Brain microvascular endothelial cell (primary cell): ENCODE data around the gene PDZD8.

Experiments
- DNase-seq: peaks from one replicate; pipeline ENCODE4 v3.0.0-alpha.2; 2020
- H3K27ac ChIP-seq: fragments of 250-450 bp; sonication (Bioruptor Pico); 2 replicates; pipeline ENCODE4 v1.5.1; 2020; ENCODE audit warnings: mild to moderate bottlenecking, moderate library complexity
- H3K27me3 ChIP-seq: fragments of 250-450 bp; sonication (Bioruptor Pico); replicated peaks from 2 replicates; pipeline ENCODE4 v1.5.1; 2020; ENCODE audit warnings: mild to moderate bottlenecking
- H3K36me3 ChIP-seq: fragments of 250-450 bp; sonication (Bioruptor Pico); replicated peaks from 2 replicates; pipeline ENCODE4 v1.5.1; 2020; ENCODE audit warnings: mild to moderate bottlenecking
- H3K4me3 ChIP-seq: 2 replicates; pipeline ENCODE4 v1.5.1; 2011; ENCODE audit warnings: low read depth, mild to moderate bottlenecking, control low read depth, low read length, moderate library complexity
- CTCF ChIP-seq: IDR thresholded peaks from 2 replicates; pipeline ENCODE4 v1.5.1; 2011; ENCODE audit warnings: low read depth, mild to moderate bottlenecking, moderate library complexity, low read length, control low read depth, inconsistent platforms; ENCODE audit errors: missing control alignments
- in situ Hi-C: cut with HindIII; loops from 2 replicates; pipeline ENCODE4 v1.10.0; 2017; ENCODE audit warnings: low sequenced_read_pairs, low pct_ligation_motif_present

The PDZD8 gene

GRCh38 chr10:117351558-117351957, 23.7 kb downstream of the PDZD8 start:
- no peak for DNase-seq
- no peak for TF ChIP-seq CTCF
- Histone ChIP-seq H3K27me3 (no peaks in the 10 kb centered on the region), H3K4me3 (no peak overlapping the region), H3K36me3 (no peaks in the 10 kb centered on the region), H3K27ac (no peak overlapping the region)
- in situ Hi-C loops, result no loop called here

- Histone ChIP-seq H3K27ac (no peak overlapping the region), H3K27me3 (no peaks in the 10 kb centered on the region), H3K36me3 (no peaks in the 10 kb centered on the region), H3K4me3 (no peak overlapping the region)
- DNase-seq, result no peak
- in situ Hi-C loops, result no loop called here
- TF ChIP-seq CTCF, result no peak
Measured at GRCh38 chr10:117350909-117351308, 24.3 kb downstream of the PDZD8 start.

GRCh38 chr10:117348236-117348635, 27.0 kb downstream of the PDZD8 start:
- no peak for TF ChIP-seq CTCF
- Histone ChIP-seq H3K27ac (no peak overlapping the region), H3K4me3 (no peak overlapping the region), H3K36me3 (no peaks in the 10 kb centered on the region), H3K27me3 (no peaks in the 10 kb centered on the region)
- no peak for DNase-seq
- in situ Hi-C loops, result no loop called here

- TF ChIP-seq CTCF, result no peak
- Histone ChIP-seq H3K36me3 (no peaks in the 10 kb centered on the region), H3K27me3 (no peaks in the 10 kb centered on the region), H3K4me3 (no peak overlapping the region), H3K27ac (no peak overlapping the region)
- in situ Hi-C loops, result no loop called here
- no peak for DNase-seq
Measured at GRCh38 chr10:117346574-117346973, 28.7 kb downstream of the PDZD8 start.

- Histone ChIP-seq H3K27me3 (no peaks in the 10 kb centered on the region), H3K36me3 (no peaks in the 10 kb centered on the region), H3K4me3 (no peak overlapping the region), H3K27ac (no peak overlapping the region)
- no peak for TF ChIP-seq CTCF
- in situ Hi-C loops, result no loop called here
- DNase-seq, result no peak
Measured at GRCh38 chr10:117345143-117345542, 30.1 kb downstream of the PDZD8 start.

GRCh38 chr10:117342641-117343040, 32.6 kb downstream of the PDZD8 start:
- DNase-seq, result peak; percentile 43
- H3K27ac ChIP-seq, result peak overlapping the region; percentile 61

More at GRCh38 chr10:117342641-117343040, 32.6 kb downstream of the PDZD8 start:
- no peak for TF ChIP-seq CTCF
- H3K4me3 ChIP-seq, result no peak overlapping the region
- in situ Hi-C loops, result no loop called here
- no peaks in the 10 kb centered on the region for H3K36me3 ChIP-seq
- no peaks in the 10 kb centered on the region for H3K27me3 ChIP-seq
